T-cell (primary cell): ENCODE data around the gene MIDN. TPM values are rescaled to one million over a fixed set of nuclear protein-coding genes. Genes with fewer than 3 reads are reported as not detected.
"Not testable (repeated sequence)": the region's sequence is repeated elsewhere in the genome, so short reads cannot be mapped to it uniquely, and the experiment has no call there.

Source experiments
- ATAC-seq, 4 experiments: fragments of 200-7000 bp in 3 of 4; fragments of 150-1000 bp in 1 of 4; cut with Tn5 transposase; replicated peaks in 1 of 4; 1 replicate in 3 of 4; 2 replicates in 1 of 4; pipeline ENCODE4 v1.10.0; 2021; ENCODE audit warnings: moderate library complexity in 3 of 4, mild to moderate bottlenecking in 2 of 4, moderate number of reproducible peaks in 1 of 4
- CTCF ChIA-PET, 2 donors: fragments of 300-600 bp; sonication (Branson Sonifier 250); formaldehyde crosslinking; loops; one replicate each; lab custom pipeline; 2022; ENCODE audit warnings: antibody characterized with exemption in 2 of 2; lab: Charles Lee
- POLR2A ChIA-PET, 2 donors: fragments of 300-600 bp; sonication (Branson Sonifier 250); formaldehyde crosslinking; loops; one replicate each; lab custom pipeline; 2022; ENCODE audit warnings: antibody characterized with exemption in 2 of 2; lab: Charles Lee
- DNase-seq, 35 experiments: peaks; one replicate each; pipeline versions ENCODE4 v3.0.0 to v3.0.0-alpha.2; 2013 to 2023
- H3K27ac ChIP-seq: one replicate; pipeline ENCODE4 v1.5.1; 2013; ENCODE audit warnings: low read length
- H3K27me3 ChIP-seq, 2 experiments: replicated peaks in 1 of 2; 1 replicate in 1 of 2; 2 replicates in 1 of 2; pipeline versions ENCODE4 v1.6.1 to v1.7.0; 2013; ENCODE audit warnings: low read length in 1 of 2, mixed read lengths in 1 of 2; ENCODE audit not compliant: control insufficient read depth in 2 of 2, insufficient read depth in 2 of 2; ENCODE audit errors: extremely low read depth in 1 of 2
- H3K36me3 ChIP-seq, 2 donors: 1 replicate in 1 of 2; 2 replicates in 1 of 2; pipeline versions ENCODE4 v1.6.1 to v1.7.0; 2013; ENCODE audit warnings: low read length in 1 of 2; ENCODE audit not compliant: control insufficient read depth in 2 of 2, insufficient read depth in 1 of 2; ENCODE audit errors: extremely low read depth in 1 of 2
- H3K4me1 ChIP-seq, 2 experiments: 1 replicate in 1 of 2; 2 replicates in 1 of 2; pipeline versions ENCODE4 v1.6.1 to v1.7.0; 2013; ENCODE audit warnings: low read length in 2 of 2, mixed read lengths in 1 of 2; ENCODE audit not compliant: insufficient read depth in 2 of 2, control insufficient read depth in 1 of 2; ENCODE audit errors: extremely low read depth in 1 of 2
- H3K4me3 ChIP-seq, 2 donors: 1 replicate in 1 of 2; 2 replicates in 1 of 2; pipeline versions ENCODE4 v1.5.1 to v1.7.0; 2013; ENCODE audit warnings: mild to moderate bottlenecking in 2 of 2, low read length in 1 of 2, moderate library complexity in 1 of 2; ENCODE audit not compliant: control insufficient read depth in 1 of 2; ENCODE audit errors: extremely low read depth in 1 of 2
- H3K9me3 ChIP-seq: 2 replicates; pipeline ENCODE4 v1.7.0; 2013
- H3K27ac Mint-ChIP-seq, 2 donors: one replicate each; pipeline ENCODE4 v1.8.0; 2020 to 2021; ENCODE audit warnings: mild to moderate bottlenecking in 2 of 2, mixed read lengths in 2 of 2
- H3K27me3 Mint-ChIP-seq, 2 donors: one replicate each; pipeline ENCODE4 v1.8.0; 2021 to 2022; ENCODE audit warnings: mixed read lengths in 2 of 2
- H3K36me3 Mint-ChIP-seq: one replicate; pipeline ENCODE4 v1.8.0; 2021; ENCODE audit warnings: mixed read lengths
- H3K4me1 Mint-ChIP-seq, 3 donors: one replicate each; pipeline ENCODE4 v1.8.0; 2020 to 2022; ENCODE audit warnings: mixed read lengths in 3 of 3, mild to moderate bottlenecking in 1 of 3
- H3K4me3 Mint-ChIP-seq, 3 donors: one replicate each; pipeline ENCODE4 v1.8.0; 2020 to 2022; ENCODE audit warnings: mild to moderate bottlenecking in 3 of 3, mixed read lengths in 3 of 3, moderate library complexity in 3 of 3
- H3K9me3 Mint-ChIP-seq, 3 donors: one replicate each; pipeline ENCODE4 v1.8.0; 2020 to 2022; ENCODE audit warnings: mixed read lengths in 3 of 3
- WGBS: methylation state at CpG from one replicate; pipeline ENCODE4 v1.1.5; 2013; ENCODE audit warnings: missing lambda C conversion rate; ENCODE audit not compliant: insufficient coverage; 5-methylcytosine and 5-hydroxymethylcytosine counted together
- total RNA-seq, 35 experiments: library from RNA in 6 of 35; stranded (reverse) in 6 of 35; fragments of 120-200 nt in 1 of 35; gene quantifications; one replicate each; pipeline versions ENCODE4 v1.2.1 to v1.2.4 and lab custom pipeline; 2013 to 2026

The MIDN gene
- total RNA-seq, 5 donors from 2014 or later (not counting 1 experiment from before 2014, with no cell fraction given), result 54.0 to 161 (median 66.9) TPM

GRCh38 chr19:1206864-1207450, 41.4 kb upstream of the MIDN start:
- Histone ChIP-seq H3K4me1 (peaks cover 18 to 77% of the 10 kb centered on the region in 2 experiments), H3K9me3 (no peaks in the 10 kb centered on the region), H3K4me3 (peak overlapping the region; percentile 82 to 98), H3K36me3 (peaks cover 0 to 9% of the 10 kb centered on the region in 2 donors), H3K27ac (peak overlapping the region; percentile 60), H3K27me3 (peaks cover 0 to 2% of the 10 kb centered on the region in 2 experiments)
- Mint-ChIP-seq H3K9me3 (no peaks in the 10 kb centered on the region), H3K36me3 (peaks cover 2% of the 10 kb centered on the region), H3K4me3 (peak overlapping the region; percentile 93 to 98 (median 94)), H3K27ac (peak overlapping the region; percentile 92 to 94), H3K27me3 (no peaks in the 10 kb centered on the region), H3K4me1 (peaks cover 42 to 49% (median 44%) of the 10 kb centered on the region in 3 donors)
- CTCF ChIA-PET, result no interaction called here
- DNase-seq (peak in 13 of 35 experiments; percentile 14 to 56 (median 27)), ATAC-seq (no peak)
- POLR2A ChIA-PET, result no interaction called here
- WGBS, result under 1% methylated on average over 26 of the region's 38 CpGs

- ATAC-seq, POLR2A ChIA-PET, H3K27me3 Mint-ChIP-seq, DNase-seq, H3K27me3 ChIP-seq, H3K9me3 ChIP-seq, H3K9me3 Mint-ChIP-seq, CTCF ChIA-PET, H3K4me3 ChIP-seq, H3K27ac ChIP-seq, H3K27ac Mint-ChIP-seq, H3K36me3 Mint-ChIP-seq: not testable (repeated sequence)
- H3K4me1 Mint-ChIP-seq, result peaks cover 41 to 48% (median 42%) of the 10 kb centered on the region in 3 donors
- WGBS, result 90% methylated on average over 6 of the region's 10 CpGs
- H3K4me3 Mint-ChIP-seq, result peak overlapping the region in 2 of 3 donors; percentile 49 to 98
- Histone ChIP-seq H3K4me1 (peaks cover 19 to 79% of the 10 kb centered on the region in 2 experiments), H3K36me3 (peaks cover 0 to 15% of the 10 kb centered on the region in 2 donors)
Measured at GRCh38 chr19:1208830-1209229, 39.6 kb upstream of the MIDN start.

GRCh38 chr19:1210227-1210538, 38.2 kb upstream of the MIDN start:
- WGBS, result 100% methylated on average over 1 of the region's 13 CpGs
- Histone ChIP-seq H3K27ac (no peak overlapping the region), H3K9me3 (no peaks in the 10 kb centered on the region), H3K27me3 (peaks cover 0 to 2% of the 10 kb centered on the region in 2 experiments), H3K36me3 (peaks cover 5 to 15% of the 10 kb centered on the region in 2 donors), H3K4me3 (no peak overlapping the region), H3K4me1 (peaks cover 17 to 77% of the 10 kb centered on the region in 2 experiments)
- peak overlapping the region in 1 of 2 donors; percentile 44 for H3K27ac Mint-ChIP-seq
- POLR2A ChIA-PET, result no interaction called here
- H3K9me3 Mint-ChIP-seq, result no peaks in the 10 kb centered on the region
- H3K4me1 Mint-ChIP-seq, result peaks cover 41 to 49% (median 48%) of the 10 kb centered on the region in 3 donors
- no peaks in the 10 kb centered on the region for H3K27me3 Mint-ChIP-seq
- CTCF ChIA-PET, result no interaction called here
- no peak for DNase-seq
- H3K4me3 Mint-ChIP-seq, result peak overlapping the region in 2 of 3 donors; percentile 27 to 34
- ATAC-seq, result no peak
- peaks cover 10% of the 10 kb centered on the region for H3K36me3 Mint-ChIP-seq

GRCh38 chr19:1211494-1212234, 36.7 kb upstream of the MIDN start:
- H3K36me3 ChIP-seq, result peaks cover 5 to 17% of the 10 kb centered on the region in 2 donors
- no peak overlapping the region for H3K27ac Mint-ChIP-seq
- no peaks in the 10 kb centered on the region for H3K9me3 ChIP-seq
- no peaks in the 10 kb centered on the region for H3K9me3 Mint-ChIP-seq
- no peak overlapping the region for H3K4me3 ChIP-seq
- H3K4me1 ChIP-seq, result peaks cover 16 to 72% of the 10 kb centered on the region in 2 experiments
- 93% methylated on average over 23 of the region's 33 CpGs for WGBS
- H3K27ac ChIP-seq, result no peak overlapping the region
- DNase-seq, result no peak
- peaks cover 10% of the 10 kb centered on the region for H3K36me3 Mint-ChIP-seq
- peak overlapping the region in 2 of 3 donors; percentile 28 to 44 for H3K4me3 Mint-ChIP-seq
- ChIA-PET CTCF (no interaction called here), POLR2A (no interaction called here)
- ATAC-seq, result no peak
- H3K27me3 ChIP-seq, result peaks cover 0 to 2% of the 10 kb centered on the region in 2 experiments
- peaks cover 41 to 47% (median 46%) of the 10 kb centered on the region in 3 donors for H3K4me1 Mint-ChIP-seq
- no peaks in the 10 kb centered on the region for H3K27me3 Mint-ChIP-seq

GRCh38 chr19:1213391-1214286, 34.7 kb upstream of the MIDN start:
- Histone ChIP-seq H3K9me3 (no peaks in the 10 kb centered on the region), H3K4me3 (peak overlapping the region; percentile 23 to 38), H3K27ac (peak overlapping the region; percentile 74), H3K4me1 (peaks cover 16 to 52% of the 10 kb centered on the region in 2 experiments), H3K36me3 (peaks cover 8 to 25% of the 10 kb centered on the region in 2 donors), H3K27me3 (no peaks in the 10 kb centered on the region)
- Mint-ChIP-seq H3K4me3 (peak overlapping the region; percentile 69 to 83 (median 72)), H3K9me3 (no peaks in the 10 kb centered on the region), H3K27me3 (no peaks in the 10 kb centered on the region), H3K4me1 (peaks cover 29 to 40% (median 38%) of the 10 kb centered on the region in 3 donors), H3K36me3 (peaks cover 10% of the 10 kb centered on the region), H3K27ac (peak overlapping the region; percentile 92)
- ATAC-seq (peak; percentile 69 to 96 (median 72)), DNase-seq (peak in 33 of 35 experiments; percentile 30 to 76 (median 56))
- ChIA-PET POLR2A (no interaction called here), CTCF (interaction anchor here (0.6 kb wide), 3 partner anchors 19 to 80 kb away, joined by 3 read pairs; no protein-coding TSS in a partner anchor)
- WGBS, result 64% methylated on average over 37 of the region's 39 CpGs
